Measurements from ENCODE around the gene GNA12.

DNA sequence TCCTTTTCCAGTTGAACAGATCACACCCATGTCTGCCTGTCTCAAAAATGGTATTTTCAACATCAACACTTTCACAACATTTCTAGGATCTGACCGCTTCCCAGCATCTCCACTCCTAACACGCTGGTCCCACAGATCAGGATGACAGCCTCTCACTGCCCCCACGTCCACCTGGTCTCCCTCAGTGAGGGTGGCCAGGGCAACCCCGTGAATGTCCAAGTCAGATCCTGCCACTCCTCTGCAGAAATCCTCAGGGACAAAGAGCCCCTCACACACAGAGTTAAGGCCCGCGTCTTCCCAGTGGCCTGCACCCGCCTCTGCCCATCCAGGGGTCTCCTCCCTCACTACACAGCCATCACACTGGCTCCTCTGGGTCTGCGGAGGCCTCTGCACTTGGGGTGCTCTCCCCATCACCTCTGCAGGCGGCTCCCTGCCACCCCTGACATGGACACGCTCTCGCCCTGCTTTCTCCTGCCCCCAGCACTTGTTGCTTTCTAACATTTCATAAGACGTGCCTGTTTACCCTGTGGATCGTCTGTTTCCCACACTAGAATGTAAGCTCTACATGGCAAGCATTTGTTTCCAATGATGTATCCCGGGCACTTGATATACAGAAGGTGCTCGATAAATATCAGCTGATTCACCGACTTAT lies 20.0 kb downstream of the GNA12 start:
- no peak for TF ChIP-seq POLR2A (IDR thresholded peaks at IDR 0.05; ENCODE audit: low read depth, low read length)
- TF ChIP-seq, protein P1, sequence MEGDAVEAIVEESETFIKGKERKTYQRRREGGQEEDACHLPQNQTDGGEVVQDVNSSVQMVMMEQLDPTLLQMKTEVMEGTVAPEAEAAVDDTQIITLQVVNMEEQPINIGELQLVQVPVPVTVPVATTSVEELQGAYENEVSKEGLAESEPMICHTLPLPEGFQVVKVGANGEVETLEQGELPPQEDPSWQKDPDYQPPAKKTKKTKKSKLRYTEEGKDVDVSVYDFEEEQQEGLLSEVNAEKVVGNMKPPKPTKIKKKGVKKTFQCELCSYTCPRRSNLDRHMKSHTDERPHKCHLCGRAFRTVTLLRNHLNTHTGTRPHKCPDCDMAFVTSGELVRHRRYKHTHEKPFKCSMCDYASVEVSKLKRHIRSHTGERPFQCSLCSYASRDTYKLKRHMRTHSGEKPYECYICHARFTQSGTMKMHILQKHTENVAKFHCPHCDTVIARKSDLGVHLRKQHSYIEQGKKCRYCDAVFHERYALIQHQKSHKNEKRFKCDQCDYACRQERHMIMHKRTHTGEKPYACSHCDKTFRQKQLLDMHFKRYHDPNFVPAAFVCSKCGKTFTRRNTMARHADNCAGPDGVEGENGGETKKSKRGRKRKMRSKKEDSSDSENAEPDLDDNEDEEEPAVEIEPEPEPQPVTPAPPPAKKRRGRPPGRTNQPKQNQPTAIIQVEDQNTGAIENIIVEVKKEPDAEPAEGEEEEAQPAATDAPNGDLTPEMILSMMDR (conservative IDR thresholded peaks at IDR 0.05; ENCODE audit: low read depth, low read length): no peak

All from IMR-90 (cell line).